Osteoblast (primary cell): ENCODE measurements around the gene RBM46. TPM values are rescaled to one million over a fixed set of nuclear protein-coding genes. Genes with fewer than 3 reads are reported as not detected.

Source experiments
- DNase-seq: peaks from one replicate; pipeline ENCODE4 v3.0.0; 2011; ENCODE audit warnings: low spot score, mixed read lengths; ENCODE audit not compliant: insufficient read length; ENCODE audit errors: missing footprints
- H2AFZ ChIP-seq: 2 replicates; pipeline ENCODE4 v1.6.0; 2011; ENCODE audit warnings: mild to moderate bottlenecking, low read length
- H3K27ac ChIP-seq: 2 replicates; pipeline ENCODE4 v1.5.1; 2011; ENCODE audit warnings: mild to moderate bottlenecking, low read depth, low read length, moderate library complexity
- H3K27me3 ChIP-seq: 2 replicates; pipeline ENCODE4 v1.6.0; 2012; ENCODE audit warnings: mild to moderate bottlenecking, control low read depth, inconsistent platforms, low read length, moderate library complexity; ENCODE audit not compliant: insufficient read depth
- H3K36me3 ChIP-seq: 2 replicates; pipeline ENCODE4 v1.5.1; 2011; ENCODE audit warnings: mild to moderate bottlenecking, low read length, control low read depth, moderate library complexity; ENCODE audit not compliant: insufficient read depth
- H3K4me1 ChIP-seq: 2 replicates; pipeline ENCODE4 v1.5.1; 2011; ENCODE audit warnings: mild to moderate bottlenecking, low read length, control low read depth, moderate library complexity; ENCODE audit not compliant: insufficient read depth
- H3K4me2 ChIP-seq: 2 replicates; pipeline ENCODE4 v1.6.0; 2011; ENCODE audit warnings: mild to moderate bottlenecking, low read length; ENCODE audit not compliant: insufficient read depth
- H3K4me3 ChIP-seq: fragments of 200-600 bp; sonication (generic); 3 replicates; pipeline ENCODE4 v1.5.1; 2012; ENCODE audit warnings: mild to moderate bottlenecking, low read length, inconsistent platforms; ENCODE audit not compliant: insufficient read depth
- H3K79me2 ChIP-seq: 2 replicates; pipeline ENCODE4 v1.6.0; 2012; ENCODE audit warnings: mild to moderate bottlenecking, low read length, control low read depth, inconsistent platforms; ENCODE audit not compliant: insufficient read depth
- H3K9me3 ChIP-seq: 2 replicates; pipeline ENCODE4 v1.5.1; 2011; ENCODE audit warnings: low read depth, low read length, control low read depth
- H4K20me1 ChIP-seq: 2 replicates; pipeline ENCODE4 v1.6.0; 2012; ENCODE audit warnings: mild to moderate bottlenecking, low read length, control low read depth; ENCODE audit not compliant: insufficient read depth
- total RNA-seq: library from RNA; depleted of rRNA; stranded (reverse); fragments of >200 nt; gene quantifications from 2 replicates; pipeline ENCODE4 v1.2.3, GENCODE V29; 2012
- TF ChIP-seq, protein P1 (sequence below): IDR thresholded peaks from 2 replicates; pipeline ENCODE4 v1.5.1; 2011; ENCODE audit warnings: mild to moderate bottlenecking, low read depth, low read length, moderate library complexity; ENCODE audit errors: extremely low read depth

The RBM46 gene, protein sequence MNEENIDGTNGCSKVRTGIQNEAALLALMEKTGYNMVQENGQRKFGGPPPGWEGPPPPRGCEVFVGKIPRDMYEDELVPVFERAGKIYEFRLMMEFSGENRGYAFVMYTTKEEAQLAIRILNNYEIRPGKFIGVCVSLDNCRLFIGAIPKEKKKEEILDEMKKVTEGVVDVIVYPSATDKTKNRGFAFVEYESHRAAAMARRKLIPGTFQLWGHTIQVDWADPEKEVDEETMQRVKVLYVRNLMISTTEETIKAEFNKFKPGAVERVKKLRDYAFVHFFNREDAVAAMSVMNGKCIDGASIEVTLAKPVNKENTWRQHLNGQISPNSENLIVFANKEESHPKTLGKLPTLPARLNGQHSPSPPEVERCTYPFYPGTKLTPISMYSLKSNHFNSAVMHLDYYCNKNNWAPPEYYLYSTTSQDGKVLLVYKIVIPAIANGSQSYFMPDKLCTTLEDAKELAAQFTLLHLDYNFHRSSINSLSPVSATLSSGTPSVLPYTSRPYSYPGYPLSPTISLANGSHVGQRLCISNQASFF
- total RNA-seq, result not detected in 2 replicates

DNA sequence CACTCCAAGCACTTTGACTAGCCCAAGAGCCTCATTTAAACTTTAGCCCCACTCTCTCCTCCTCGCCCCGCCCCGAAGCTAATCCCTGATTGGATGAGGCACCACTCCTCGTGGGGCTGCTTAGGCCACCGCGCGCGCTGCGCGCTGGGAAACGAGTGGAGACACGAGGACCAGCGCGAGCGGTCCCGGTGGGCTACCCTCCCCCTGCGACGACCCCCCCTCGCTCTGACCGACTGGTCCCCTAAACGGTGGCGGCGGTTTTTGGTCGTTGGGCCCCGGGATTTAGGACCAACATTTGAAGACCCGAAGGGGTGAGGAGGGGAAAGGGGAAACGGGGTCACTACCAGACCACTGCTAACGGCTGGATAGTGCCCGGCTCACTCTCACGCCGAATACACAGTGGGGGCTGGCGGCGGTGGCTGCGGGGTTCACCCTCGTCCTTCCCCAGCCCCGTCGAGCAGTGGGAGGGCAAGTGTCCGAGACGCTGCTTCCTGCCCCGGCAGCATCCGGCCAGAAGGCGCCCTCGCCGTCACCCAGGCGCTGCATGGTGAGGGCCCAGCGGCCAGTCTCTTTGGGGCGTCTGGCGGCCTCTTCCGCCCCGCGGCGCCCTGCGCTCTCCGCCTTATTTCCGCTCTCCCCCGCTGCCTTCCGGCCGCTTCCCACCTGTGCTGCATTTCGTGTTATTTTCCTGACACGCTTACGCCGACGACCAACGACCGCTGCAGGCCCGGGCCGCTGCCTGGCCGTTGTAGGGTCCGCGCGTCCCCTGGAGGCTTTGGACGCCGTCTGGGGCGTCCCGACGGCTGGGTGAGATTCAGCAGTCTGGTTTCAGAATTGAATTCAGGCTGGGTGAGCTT is at the start of gene RBM46:
RBM46 (plus strand) TSS at position 147 of the 857 bp plus-strand sequence. CDS start 15,481 bp downstream, outside the sequence.
- no peak within 1 kb of the TSS for H2AFZ ChIP-seq
- H3K4me2 ChIP-seq, result no peak within 1 kb of the TSS
- no peak within 1 kb of the TSS for H3K4me3 ChIP-seq
- H3K9me3 ChIP-seq, result no peaks in the 10 kb centered on the region
- no peak for DNase-seq
- TF ChIP-seq, protein P1, sequence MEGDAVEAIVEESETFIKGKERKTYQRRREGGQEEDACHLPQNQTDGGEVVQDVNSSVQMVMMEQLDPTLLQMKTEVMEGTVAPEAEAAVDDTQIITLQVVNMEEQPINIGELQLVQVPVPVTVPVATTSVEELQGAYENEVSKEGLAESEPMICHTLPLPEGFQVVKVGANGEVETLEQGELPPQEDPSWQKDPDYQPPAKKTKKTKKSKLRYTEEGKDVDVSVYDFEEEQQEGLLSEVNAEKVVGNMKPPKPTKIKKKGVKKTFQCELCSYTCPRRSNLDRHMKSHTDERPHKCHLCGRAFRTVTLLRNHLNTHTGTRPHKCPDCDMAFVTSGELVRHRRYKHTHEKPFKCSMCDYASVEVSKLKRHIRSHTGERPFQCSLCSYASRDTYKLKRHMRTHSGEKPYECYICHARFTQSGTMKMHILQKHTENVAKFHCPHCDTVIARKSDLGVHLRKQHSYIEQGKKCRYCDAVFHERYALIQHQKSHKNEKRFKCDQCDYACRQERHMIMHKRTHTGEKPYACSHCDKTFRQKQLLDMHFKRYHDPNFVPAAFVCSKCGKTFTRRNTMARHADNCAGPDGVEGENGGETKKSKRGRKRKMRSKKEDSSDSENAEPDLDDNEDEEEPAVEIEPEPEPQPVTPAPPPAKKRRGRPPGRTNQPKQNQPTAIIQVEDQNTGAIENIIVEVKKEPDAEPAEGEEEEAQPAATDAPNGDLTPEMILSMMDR, result no peak
- H4K20me1 ChIP-seq, result no peaks in the 10 kb centered on the region
- H3K36me3 ChIP-seq, result no peaks in the 10 kb centered on the region
- H3K79me2 ChIP-seq, result no peaks in the 10 kb centered on the region
- no peaks in the 10 kb centered on the region for H3K4me1 ChIP-seq
- no peak within 1 kb of the TSS for H3K27ac ChIP-seq
- H3K27me3 ChIP-seq, result no peaks in the 10 kb centered on the region

DNA sequence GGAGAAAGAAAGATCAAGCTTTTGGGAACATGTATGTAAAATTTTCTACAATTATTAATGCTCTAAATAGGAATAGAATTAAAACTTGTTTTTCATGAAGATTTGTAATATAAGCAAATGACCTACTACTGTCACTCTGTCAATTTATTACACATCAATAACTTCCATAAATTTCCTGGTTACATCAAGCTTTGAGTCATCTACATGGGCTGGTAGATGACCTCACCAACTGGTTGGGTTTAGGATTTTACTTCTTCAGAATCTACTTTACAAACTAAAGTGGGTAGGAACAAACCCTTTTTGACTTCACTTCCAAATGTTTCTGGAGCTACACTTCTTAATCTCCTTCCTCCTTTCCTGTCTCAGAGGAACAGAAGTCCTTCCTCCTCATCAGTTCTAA is 49.3 kb upstream of the RBM46 start:
- no peak overlapping the region for H3K4me3 ChIP-seq
- no peaks in the 10 kb centered on the region for H3K36me3 ChIP-seq
- no peaks in the 10 kb centered on the region for H3K4me1 ChIP-seq
- H2AFZ ChIP-seq, result no peak overlapping the region
- H3K27me3 ChIP-seq, result no peaks in the 10 kb centered on the region
- DNase-seq, result no peak
- TF ChIP-seq, protein P1, result no peak
- no peak overlapping the region for H3K4me2 ChIP-seq
- no peaks in the 10 kb centered on the region for H4K20me1 ChIP-seq
- no peaks in the 10 kb centered on the region for H3K79me2 ChIP-seq
- no peaks in the 10 kb centered on the region for H3K9me3 ChIP-seq
- H3K27ac ChIP-seq, result no peak overlapping the region

GRCh38 chr4:154732669-154733068 is 48.4 kb upstream of the RBM46 start:
- no peak overlapping the region for H3K4me2 ChIP-seq
- H2AFZ ChIP-seq, result no peak overlapping the region
- no peaks in the 10 kb centered on the region for H3K9me3 ChIP-seq
- TF ChIP-seq, protein P1, result no peak
- no peak for DNase-seq
- H3K4me1 ChIP-seq, result no peaks in the 10 kb centered on the region
- no peaks in the 10 kb centered on the region for H3K36me3 ChIP-seq
- no peaks in the 10 kb centered on the region for H3K27me3 ChIP-seq
- no peak overlapping the region for H3K27ac ChIP-seq
- no peak overlapping the region for H3K4me3 ChIP-seq
- H3K79me2 ChIP-seq, result no peaks in the 10 kb centered on the region
- H4K20me1 ChIP-seq, result no peaks in the 10 kb centered on the region
